Effector CD4-positive, alpha-beta T cell (primary cell): ENCODE data around the gene HNMT.
"Not testable (repeated sequence)": the region's sequence is repeated elsewhere in the genome, so short reads cannot be mapped to it uniquely, and the experiment has no call there.

Experiments
- DNase-seq: peaks from one replicate; pipeline ENCODE4 v3.0.0-alpha.2; 2020

The HNMT gene

GRCh38 chr2:138016351-138017087 lies 52.2 kb downstream of the HNMT start:
- no peak for DNase-seq

- no peak for DNase-seq
Measured at GRCh38 chr2:138017824-138018223, 53.6 kb downstream of the HNMT start.

- no peak for DNase-seq
Measured at GRCh38 chr2:138018866-138019688, 54.8 kb downstream of the HNMT start.

GRCh38 chr2:138020432-138020831 lies 56.2 kb downstream of the HNMT start:
- no peak for DNase-seq

DNA sequence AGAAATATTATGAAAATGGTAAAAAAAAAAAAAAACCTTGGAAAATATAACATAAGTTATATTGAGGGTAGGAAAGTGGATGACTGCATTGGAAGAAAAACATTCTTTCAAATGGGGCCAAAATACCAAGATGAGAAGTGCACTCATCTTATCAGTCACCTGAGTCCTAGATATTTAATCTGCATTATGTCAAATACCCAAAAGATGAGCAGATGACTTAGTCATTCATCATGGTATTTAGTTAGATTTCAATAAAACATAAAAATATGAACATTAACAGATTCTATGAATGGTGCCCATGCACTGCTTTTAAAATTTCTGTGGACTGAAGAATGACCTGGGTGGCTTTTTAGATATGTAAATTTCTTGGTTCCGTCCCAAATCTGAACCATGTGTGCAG lies 56.9 kb downstream of the HNMT start:
- DNase-seq, result no peak

DNA sequence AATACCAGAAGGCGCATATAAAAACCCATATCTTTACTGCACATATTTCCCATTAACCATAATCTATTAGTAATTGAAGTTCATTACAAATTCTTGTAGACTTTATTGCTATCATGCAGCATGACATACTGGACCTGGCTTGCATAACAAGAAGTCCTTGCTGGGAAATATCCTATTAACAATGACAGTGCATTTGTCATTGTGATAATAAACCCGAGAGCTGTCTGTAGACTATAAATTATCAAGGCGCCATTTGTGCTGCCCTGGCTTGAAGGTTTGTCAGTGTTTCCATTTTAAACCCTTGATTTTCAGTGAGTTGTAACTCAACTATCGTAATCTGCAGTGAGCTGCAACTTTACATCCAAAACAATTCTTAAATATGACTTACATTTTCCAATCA lies 59.0 kb downstream of the HNMT start:
- no peak for DNase-seq

- no peak for DNase-seq
Measured at GRCh38 chr2:138023976-138024375, 59.7 kb downstream of the HNMT start.

GRCh38 chr2:138026111-138027020 lies 62.1 kb downstream of the HNMT start:
- DNase-seq, result no peak

DNA sequence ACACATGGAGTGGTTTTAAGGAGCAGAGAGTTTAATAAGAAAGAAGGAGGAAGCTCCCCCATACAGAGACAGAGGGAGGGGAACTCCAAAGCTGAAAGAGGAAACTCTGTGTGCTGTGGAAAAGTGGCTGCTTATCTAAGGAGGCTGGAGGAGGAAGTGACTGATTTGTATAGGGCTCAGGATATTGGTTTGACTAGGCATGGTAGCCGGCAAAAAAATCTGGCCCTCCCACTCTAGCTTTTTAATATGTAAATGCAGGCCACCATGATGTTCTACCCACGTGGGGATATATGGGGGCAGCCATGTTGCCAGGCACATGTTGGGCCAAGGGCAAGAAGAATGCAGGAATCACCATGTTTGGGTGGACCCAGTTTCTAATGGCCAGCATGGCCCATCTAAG lies 64.3 kb downstream of the HNMT start:
- no peak for DNase-seq

- DNase-seq, result no peak
Measured at GRCh38 chr2:138029276-138029675, 65.0 kb downstream of the HNMT start.

DNA sequence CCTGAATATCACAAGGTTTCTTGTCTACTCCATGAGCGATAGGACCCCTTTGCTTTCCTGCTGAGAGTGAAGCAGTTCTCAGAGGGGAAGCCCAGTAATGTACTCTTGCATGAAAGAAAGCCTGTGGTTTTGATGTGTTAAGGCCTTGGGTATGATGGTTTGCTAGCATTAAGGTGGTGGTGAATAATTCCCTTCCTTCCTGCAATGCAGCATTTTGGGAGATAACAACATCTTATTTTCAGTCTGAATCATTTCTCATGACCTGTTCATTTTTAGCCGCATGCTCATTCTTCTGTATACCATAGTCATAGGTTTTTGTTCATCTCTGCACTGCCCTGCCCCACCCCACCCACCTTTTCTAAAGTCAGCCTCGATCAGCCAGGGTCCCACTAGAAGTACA lies 66.2 kb downstream of the HNMT start:
- no peak for DNase-seq

DNA sequence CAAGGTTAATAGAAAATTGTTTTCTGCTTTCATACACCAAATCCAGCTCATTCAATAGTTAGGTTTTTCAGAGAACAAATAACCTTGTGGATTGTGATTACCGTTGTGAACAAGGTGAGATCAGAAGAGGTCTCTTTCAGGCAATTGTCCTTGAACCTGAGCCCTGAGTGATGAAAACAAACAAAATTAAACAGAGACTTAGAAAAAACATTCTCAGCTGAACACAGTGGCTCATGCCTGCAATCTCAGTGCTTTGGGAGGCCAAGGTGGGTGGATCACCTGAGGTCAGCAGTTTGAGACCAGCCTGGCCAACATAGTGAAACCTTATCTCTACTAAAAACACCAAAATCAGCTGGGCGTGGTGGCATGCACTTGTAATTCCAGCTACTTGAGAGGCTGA lies 68.1 kb downstream of the HNMT start:
- DNase-seq, result no peak

GRCh38 chr2:138034536-138034935 lies 70.3 kb downstream of the HNMT start:
- DNase-seq, result no peak

DNA sequence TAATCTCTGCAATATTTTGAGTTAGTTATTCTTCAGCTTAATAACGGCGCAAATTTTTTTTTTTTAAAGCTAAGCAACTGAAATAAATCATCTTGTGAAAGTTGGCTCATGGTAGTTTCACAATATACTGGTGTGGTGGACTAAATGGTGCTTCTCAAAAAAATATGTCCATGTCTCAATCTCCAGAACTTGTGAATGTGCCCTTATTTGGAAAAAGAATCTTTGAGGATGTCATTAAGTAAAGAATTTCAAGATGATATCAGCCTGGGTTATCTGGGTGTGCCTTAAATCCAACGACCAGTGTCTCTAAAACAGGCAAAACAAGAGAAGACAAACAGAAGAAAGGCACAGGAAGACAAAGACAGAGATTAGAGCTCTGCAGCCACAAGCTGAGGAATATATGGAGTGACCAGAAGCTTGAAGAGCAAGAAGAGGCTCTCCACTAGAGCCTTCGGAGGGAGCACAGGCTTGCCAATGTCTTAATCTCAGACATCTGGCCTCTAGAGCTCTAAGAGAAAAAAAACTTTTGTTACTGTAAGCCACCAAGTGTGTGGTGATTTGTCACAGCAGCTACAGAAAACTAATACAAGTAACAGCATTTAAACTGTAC lies 71.4 kb downstream of the HNMT start:
- no peak for DNase-seq

- DNase-seq, result no peak
Measured at GRCh38 chr2:138036522-138036921, 72.2 kb downstream of the HNMT start.

GRCh38 chr2:138037090-138037489 lies 72.8 kb downstream of the HNMT start:
- no peak for DNase-seq

GRCh38 chr2:138040616-138041015 lies 76.3 kb downstream of the HNMT start:
- DNase-seq, result no peak

DNA sequence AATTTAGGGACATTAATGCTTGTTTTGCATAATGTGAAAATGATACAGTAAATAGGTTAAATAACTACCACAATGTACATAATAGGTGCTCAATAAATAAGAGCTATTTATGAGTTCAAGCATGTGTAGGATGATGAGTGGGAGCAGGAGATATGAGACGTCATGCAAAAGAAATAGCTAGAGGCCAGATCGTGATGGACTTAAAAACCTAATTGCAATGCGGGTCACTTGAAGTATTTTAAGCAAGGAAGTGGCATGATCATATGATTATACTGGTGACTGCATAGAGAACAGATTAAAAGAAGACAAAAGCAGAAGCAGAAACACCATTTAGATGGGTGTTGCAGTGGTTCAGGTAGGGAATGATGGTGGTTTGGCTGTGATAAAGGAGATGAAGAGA lies 78.0 kb downstream of the HNMT start:
- no peak for DNase-seq

GRCh38 chr2:138043588-138043987 lies 79.3 kb downstream of the HNMT start:
- DNase-seq, result not testable (repeated sequence)

DNA sequence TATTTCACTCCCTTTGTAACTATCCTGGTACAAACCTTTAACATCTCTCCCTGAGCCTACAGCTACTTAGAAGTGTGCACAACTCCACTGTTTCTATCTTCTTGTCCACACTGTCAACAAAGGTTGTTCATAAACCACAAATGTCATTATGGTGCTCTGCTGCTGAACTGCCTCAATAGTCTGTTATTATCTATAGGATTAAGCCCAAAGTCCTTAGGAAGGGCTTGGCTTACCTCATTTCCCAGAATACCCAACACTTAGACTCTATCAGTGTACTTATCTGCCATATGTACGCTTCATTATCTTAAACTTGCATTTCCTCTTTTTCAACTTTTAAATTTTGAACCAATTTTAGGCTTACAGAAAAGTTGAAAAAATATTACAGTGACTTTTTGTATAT lies 94.2 kb downstream of the HNMT start:
- DNase-seq, result no peak

DNA sequence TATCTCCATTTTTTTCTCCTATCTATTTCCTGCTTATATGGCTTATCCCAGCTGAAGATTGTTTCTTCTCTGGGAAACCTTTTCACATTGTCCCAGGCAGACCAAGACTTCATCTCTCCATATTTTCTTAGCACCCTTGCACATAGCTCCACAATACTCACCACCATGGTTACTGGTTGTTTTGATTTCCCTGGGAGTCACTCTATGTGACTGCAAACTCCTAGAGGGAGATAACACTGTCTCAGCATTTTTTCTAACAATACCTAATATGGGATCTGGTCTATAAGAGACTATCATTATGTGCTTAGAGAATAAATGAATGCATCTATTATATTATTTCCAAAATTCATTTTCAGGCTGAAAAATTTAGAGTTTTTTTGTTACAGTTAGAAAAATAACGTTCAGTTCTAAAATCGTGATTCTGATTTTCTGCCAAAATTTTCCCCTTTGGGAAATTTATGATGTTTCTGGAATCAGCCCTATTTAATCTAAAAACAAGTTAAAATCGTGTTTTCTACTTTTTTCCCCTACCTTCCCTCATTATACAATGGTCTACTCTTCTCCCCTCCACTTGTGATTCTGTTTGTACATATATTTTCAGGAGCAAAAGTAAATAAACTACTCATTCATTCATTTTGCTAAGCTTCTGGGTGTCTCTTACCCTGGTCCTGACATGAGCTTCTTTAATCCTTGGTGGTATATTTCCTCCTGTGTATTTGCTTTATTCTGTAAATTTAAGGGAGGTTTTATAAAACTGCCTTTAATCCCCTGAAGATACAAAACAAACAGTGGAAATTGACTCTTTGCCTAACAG lies 95.4 kb downstream of the HNMT start:
- no peak for DNase-seq

DNA sequence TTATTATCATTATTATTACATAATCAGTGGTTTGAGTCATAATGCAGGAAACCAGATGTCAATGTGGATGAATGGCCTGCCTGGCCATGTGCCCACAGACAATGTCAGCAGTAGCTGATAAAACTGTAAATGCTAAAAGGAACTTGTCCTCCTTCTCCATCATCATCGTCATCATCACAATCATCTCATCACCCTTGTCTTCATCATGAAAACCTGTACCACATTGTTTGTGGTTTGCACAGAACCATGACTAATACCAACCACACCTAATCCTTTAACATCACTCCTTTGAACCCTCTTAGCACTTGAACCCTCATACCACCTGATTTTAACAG lies 96.0 kb downstream of the HNMT start:
- no peak for DNase-seq
